HepG2 (cell line): ENCODE results near the gene TNRC18. TPM values are rescaled to one million over a fixed set of nuclear protein-coding genes. Genes with fewer than 3 reads are reported as not detected.

Experiments used
- ATAC-seq: fragments of 200-7000 bp; cut with Tn5 transposase; 3 replicates; pipeline ENCODE4 v1.9.1; 2020; ENCODE audit warnings: mild to moderate bottlenecking, moderate library complexity
- BruUV-seq: library from RNA; stranded (reverse); fragments of 400-500 nt; replicated peaks from 2 replicates; lab custom pipeline; 2021; lab: Mats Ljungman, UMichigan
- CTCF ChIA-PET: fragments of 300-600 bp; formaldehyde crosslinking; extraction: SDS; loops from one replicate; lab custom pipeline; 2021; ENCODE audit warnings: low total read pairs, inconsistent platforms, low intra/inter-chr PET ratio; lab: Yijun Ruan, JAX
- POLR2A ChIA-PET: fragments of 350-600 bp; sonication (Branson Sonifier 250); formaldehyde crosslinking; loops from one replicate; lab custom pipeline; 2020; ENCODE audit warnings: antibody characterized with exemption, inconsistent platforms; lab: Yijun Ruan, JAX
- DNase-seq: peaks from one replicate; pipeline ENCODE4 v3.0.0-alpha.2; 2015; ENCODE audit warnings: low spot score
- FAIRE-seq: peaks from 3 replicates; lab custom pipeline; 2011; peaks lifted over from hg19 to GRCh38; lab: Jason Lieb, UNC
- H2AFZ ChIP-seq: one replicate; pipeline ENCODE4 v1.6.1; 2011; ENCODE audit warnings: low read length, inconsistent platforms
- H3K27ac ChIP-seq: fragments of 300-600 bp; 3 replicates; pipeline ENCODE4 v1.8.0; 2011; ENCODE audit warnings: mixed run types, mild to moderate bottlenecking, mixed read lengths, low read length, inconsistent platforms; ENCODE audit not compliant: insufficient read depth; ENCODE audit errors: extremely low read length
- H3K27me3 ChIP-seq, 2 experiments: fragments of 200-600 bp in 1 of 2; 2 replicates in 1 of 2; 3 replicates in 1 of 2; pipeline versions ENCODE4 v1.6.0 to v1.8.0; 2011; ENCODE audit warnings: low read length in 2 of 2, mild to moderate bottlenecking in 2 of 2, moderate library complexity in 2 of 2, inconsistent platforms in 1 of 2; ENCODE audit not compliant: insufficient read depth in 2 of 2, control insufficient read depth in 1 of 2
- H3K36me3 ChIP-seq, 2 experiments: fragments of 200-600 bp in 1 of 2; replicated peaks in 1 of 2; 2 replicates in 1 of 2; 3 replicates in 1 of 2; pipeline versions ENCODE4 v1.5.1 to v1.8.0; 2011; ENCODE audit warnings: low read length in 2 of 2, inconsistent platforms in 1 of 2; ENCODE audit not compliant: insufficient read depth in 2 of 2, control insufficient read depth in 1 of 2
- H3K4me1 ChIP-seq: 2 replicates; pipeline ENCODE4 v1.5.1; 2012; ENCODE audit warnings: low read length, inconsistent platforms; ENCODE audit not compliant: insufficient read depth
- H3K4me2 ChIP-seq: 2 replicates; pipeline ENCODE4 v1.6.0; 2011; ENCODE audit warnings: low read depth, low read length, inconsistent platforms
- H3K4me3 ChIP-seq, 3 experiments: fragments of 200-600 bp in 1 of 3; sonication (generic), shearing (Covaris generic) in 1 of 3; replicated peaks in 1 of 3; 2 replicates each; pipeline ENCODE4 v1.5.1; 2011 to 2016; ENCODE audit warnings: low read length in 3 of 3, inconsistent platforms in 2 of 3, low read depth in 2 of 3, mild to moderate bottlenecking in 2 of 3, control low read depth in 1 of 3, mixed read lengths in 1 of 3; ENCODE audit not compliant: insufficient read depth in 1 of 3
- H3K79me2 ChIP-seq: one replicate; pipeline ENCODE4 v1.6.1; 2011; ENCODE audit warnings: low read length, inconsistent platforms; ENCODE audit not compliant: insufficient read depth
- H3K9ac ChIP-seq: 2 replicates; pipeline ENCODE4 v1.6.0; 2011; ENCODE audit warnings: mild to moderate bottlenecking, low read depth, low read length, inconsistent platforms; ENCODE audit not compliant: insufficient read depth
- H3K9me3 ChIP-seq: 2 replicates; pipeline ENCODE4 v1.5.1; 2012; ENCODE audit warnings: mild to moderate bottlenecking, low read length
- H4K20me1 ChIP-seq: 2 replicates; pipeline ENCODE4 v1.6.0; 2011; ENCODE audit warnings: inconsistent platforms, mild to moderate bottlenecking, low read length, moderate library complexity; ENCODE audit not compliant: insufficient read depth
- AKAP8 ChIP-seq: sonication (generic); formaldehyde crosslinking; IDR thresholded peaks from 2 replicates; pipeline ENCODE4 v1.5.1; 2020; ENCODE audit warnings: mild to moderate bottlenecking, missing genetic modification reagents
- ATF2 ChIP-seq: sonication (generic); formaldehyde crosslinking; IDR thresholded peaks from 2 replicates; pipeline ENCODE4 v1.4.0; 2020; ENCODE audit warnings: missing genetic modification reagents
- ESRRA ChIP-seq: sonication (generic); formaldehyde crosslinking; IDR thresholded peaks from 2 replicates; pipeline ENCODE4 v1.5.1; 2020; ENCODE audit warnings: mild to moderate bottlenecking, low read depth, missing genetic modification reagents
- FOSL2 ChIP-seq: sonication (generic); formaldehyde crosslinking; IDR thresholded peaks from 2 replicates; pipeline ENCODE4 v1.4.0; 2020; ENCODE audit warnings: missing genetic modification reagents
- NR2F1 ChIP-seq, 2 experiments: fragments of 450-650 bp in 1 of 2; formaldehyde crosslinking in 1 of 2; IDR thresholded peaks; 2 replicates each; pipeline versions ENCODE4 v1.5.0 to v1.6.1; 2016 to 2020; ENCODE audit warnings: mild to moderate bottlenecking in 1 of 2, missing compliant biosample characterization in 1 of 2, missing genetic modification reagents in 1 of 2, moderate library complexity in 1 of 2
- POLR2A ChIP-seq, 2 experiments: IDR thresholded peaks; 2 replicates each; pipeline ENCODE4 v1.6.1; 2011; ENCODE audit warnings: low read depth in 2 of 2, low read length in 2 of 2, mild to moderate bottlenecking in 1 of 2, moderate library complexity in 1 of 2; ENCODE audit not compliant: insufficient read depth in 1 of 2
- RBFOX2 ChIP-seq: fragments of 200-400 bp; formaldehyde crosslinking; IDR thresholded peaks from 2 replicates; pipeline ENCODE4 v1.6.1; 2017; ENCODE audit warnings: low read depth, mild to moderate bottlenecking, low read length
- RBM22 ChIP-seq: fragments of 200-400 bp; formaldehyde crosslinking; optimal IDR thresholded peaks from 2 replicates; pipeline ENCODE3; 2017; ENCODE audit warnings: mild to moderate bottlenecking, low read length, moderate library complexity
- RFX3 ChIP-seq: IDR thresholded peaks from 2 replicates; pipeline ENCODE4 v1.6.1; 2016; ENCODE audit warnings: missing biosample characterization, missing genetic modification reagents
- ZBTB33 ChIP-seq: sonication (generic); formaldehyde crosslinking; IDR thresholded peaks from 2 replicates; pipeline ENCODE4 v1.4.0; 2020; ENCODE audit warnings: missing genetic modification reagents
- ZNF121 ChIP-seq: sonication (generic); formaldehyde crosslinking; IDR thresholded peaks from 2 replicates; pipeline ENCODE4 v1.5.0; 2020; ENCODE audit warnings: mild to moderate bottlenecking, missing genetic modification reagents
- ZNF605 ChIP-seq: sonication (generic); formaldehyde crosslinking; IDR thresholded peaks from 2 replicates; pipeline ENCODE4 v1.8.0; 2022; ENCODE audit warnings: mild to moderate bottlenecking, missing genetic modification reagents
- ZNF607 ChIP-seq: sonication (generic); formaldehyde crosslinking; IDR thresholded peaks from 2 replicates; pipeline ENCODE4 v1.5.1; 2020; ENCODE audit warnings: missing genetic modification reagents, mild to moderate bottlenecking, borderline replicate concordance
- WGBS: methylation state at CpG from one replicate; pipeline ENCODE4 v1.1.6; 2017; ENCODE audit warnings: low lambda C conversion rate; 5-methylcytosine and 5-hydroxymethylcytosine counted together
- in situ Hi-C: cut with HindIII; loops from 2 replicates; pipeline ENCODE4 v1.10.0; 2017; ENCODE audit warnings: low pct_unique_long_range_greater_than_20kb; ENCODE audit not compliant: extremely low pct_ligation_motif_present
- intact Hi-C: fragments of 100-400 bp; cut with micrococcal nuclease; formaldehyde crosslinking; loops from one replicate; pipeline ENCODE4 v1.10.0; 2022; ENCODE audit not compliant: unreplicated experiment
- polyA plus RNA-seq, 8 experiments: library from polyadenylated mRNA; depleted of rRNA in 3 of 8; stranded (reverse) in 7 of 8; unstranded in 1 of 8; fragments of >200 nt; fragmentation: Illumina TruSeq in 4 of 8; extraction: Trizol in 4 of 8; gene quantifications; 2 replicates each; pipeline versions ENCODE4 v1.2.1 to v1.2.3, GENCODE V29; 2011 to 2016; ENCODE audit warnings: low read depth in 4 of 8, missing spikeins in 1 of 8, mixed read lengths in 1 of 8; ENCODE audit not compliant: insufficient read depth in 1 of 8
- total RNA-seq, 5 experiments: library from RNA; depleted of rRNA; stranded (reverse); fragments of >200 nt; fragmentation: Illumina TruSeq; extraction: Trizol; gene quantifications; 2 replicates each; pipeline ENCODE4 v1.2.3, GENCODE V29; 2016; ENCODE audit warnings: low read depth in 1 of 5

TNRC18 gene
- total and polyA plus RNA-seq, 2 of the 13 experiments (the other 11 are each of a cell fraction or from before 2014, with no cell fraction given) = 11.7 to 17.4 TPM

- CTCF ChIA-PET = no interaction called here
- POLR2A ChIA-PET = no interaction called here
- in situ Hi-C loops = no loop called here
- no peak overlapping the region for H3K27ac ChIP-seq
- FAIRE-seq = no peak
- WGBS = 81% methylated on average over 6 of the region's 6 CpGs
- no peaks in the 10 kb centered on the region for H3K9me3 ChIP-seq
- H4K20me1 ChIP-seq = peaks cover 79% of the 10 kb centered on the region
- H3K4me2 ChIP-seq = 0 out of 2 replicates have a peak overlapping the region, but pooled peaks have one; percentile 19
- no TSS peak for BruUV-seq
- no peak overlapping the region for H3K4me3 ChIP-seq
- intact Hi-C loops = no loop called here
- no peaks in the 10 kb centered on the region for H3K27me3 ChIP-seq
- no peak overlapping the region for H3K9ac ChIP-seq
- DNase-seq = no peak
- H3K79me2 ChIP-seq = peaks cover 70% of the 10 kb centered on the region
- H3K4me1 ChIP-seq = peaks cover 60% of the 10 kb centered on the region
- H3K36me3 ChIP-seq = peaks cover 2 to 26% of the 10 kb centered on the region in 2 experiments; a peak in 3 of 5 replicates
- no peak; the same call in 1 of the 3 replicates for ATAC-seq
- H2AFZ ChIP-seq = no peak overlapping the region
- no peak for TF ChIP-seq NR2F1 (CRISPR knock-in tag; IDR thresholded peaks at IDR 0.05)
- peak; percentile 14; the same call in 1 of the 2 replicates for TF ChIP-seq AKAP8 (CRISPR knock-in tag)
- TF ChIP-seq ESRRA = no peak
- TF ChIP-seq POLR2A (IDR thresholded peaks at IDR 0.05; ENCODE audit: insufficient read depth in 1 of 2, low read depth in 2 of 2, low read length in 2 of 2) = peak in 1 of 2 experiments; percentile 25; a peak in 1 of 4 replicates
- TF ChIP-seq ZNF605 (CRISPR knock-in tag) = 0 out of 2 replicates have a peak, but pooled peaks have one; percentile 33
- 0 out of 2 replicates have a peak, but pooled peaks have one; percentile 42 for TF ChIP-seq ZNF121 (CRISPR knock-in tag)
- TF ChIP-seq, all 625 proteins: peak for 4
These were observed 10.2 kb downstream of the TNRC18 start for GRCh38 chr7:5413449-5413786.

GRCh38 chr7:5408777-5409176 lies 14.9 kb downstream of the TNRC18 start:
- TF ChIP-seq ATF2 (CRISPR knock-in tag) (no peak), RBFOX2 (0 out of 2 replicates have a peak, but pooled peaks have one; percentile 41), ZNF607 (CRISPR knock-in tag) (no peak), ZBTB33 (CRISPR knock-in tag) (peak; percentile 54; the same call in 1 of the 2 replicates), FOSL2 (CRISPR knock-in tag) (0 out of 2 replicates have a peak, but pooled peaks have one; percentile 13), RBM22 (peak; percentile 51), RFX3 (CRISPR knock-in tag) (no peak)
- TF ChIP-seq, all 625 proteins: peak for 4
- peaks cover 6 to 35% of the 10 kb centered on the region in 2 experiments; a peak in 3 of 5 replicates for H3K36me3 ChIP-seq
- DNase-seq (no peak), FAIRE-seq (no peak), ATAC-seq (no peak)
- CTCF ChIA-PET = no interaction called here
- no peak overlapping the region for H3K9ac ChIP-seq
- H3K27ac ChIP-seq = no peak overlapping the region
- intact Hi-C loops (no loop called here), in situ Hi-C loops (no loop called here)
- no peak overlapping the region for H2AFZ ChIP-seq
- 91% methylated on average over 4 of the region's 4 CpGs for WGBS
- no peak overlapping the region for H3K4me3 ChIP-seq
- peaks cover 71% of the 10 kb centered on the region for H4K20me1 ChIP-seq
- POLR2A ChIA-PET = interaction anchor here (0.6 to 1.4 kb wide), 4 partner anchors 12 to 27 kb away, joined by 3 to 7 read pairs (median 4); partner anchors contain the start of gene TNRC18
- no peaks in the 10 kb centered on the region for H3K27me3 ChIP-seq
- no TSS peak for BruUV-seq
- no peaks in the 10 kb centered on the region for H3K9me3 ChIP-seq
- peaks cover 52% of the 10 kb centered on the region for H3K4me1 ChIP-seq
- H3K79me2 ChIP-seq = peaks cover 77% of the 10 kb centered on the region
- H3K4me2 ChIP-seq = no peak overlapping the region
